ENCODE results near the gene IGFL4.
A peak's percentile ranks its signal among the peaks of the same experiment; 100 is the strongest.

Gene IGFL4

GRCh38 chr19:46040952-46041500 is at the start of gene IGFL4:
IGFL4 (minus strand) TSS chr19:46041002; CDS start chr19:46040962, 40 bp downstream.
- peak; percentile 73 for DNase-seq

GRCh38 chr19:46090444-46090843 is 49.6 kb upstream of the IGFL4 start:
- no peak for DNase-seq

- no peak for DNase-seq
Measured at GRCh38 chr19:46089432-46089831, 48.6 kb upstream of the IGFL4 start.

- DNase-seq, result no peak
Measured at GRCh38 chr19:46088101-46088500, 47.3 kb upstream of the IGFL4 start.

- DNase-seq, result no peak
Measured at GRCh38 chr19:46085888-46086287, 45.1 kb upstream of the IGFL4 start.

GRCh38 chr19:46082728-46083050 is 41.9 kb upstream of the IGFL4 start:
- no peak for DNase-seq

GRCh38 chr19:46081928-46082727 is 41.3 kb upstream of the IGFL4 start:
- peak; percentile 59 for DNase-seq

- no peak for DNase-seq
Measured at GRCh38 chr19:46080561-46080960, 39.8 kb upstream of the IGFL4 start.

GRCh38 chr19:46079576-46079975 is 38.8 kb upstream of the IGFL4 start:
- DNase-seq, result no peak

- DNase-seq, result peak; percentile 29
Measured at GRCh38 chr19:46078573-46079332, 38.0 kb upstream of the IGFL4 start.

- DNase-seq, result no peak
Measured at GRCh38 chr19:46077815-46078167, 37.0 kb upstream of the IGFL4 start.

- peak; percentile 91 for DNase-seq
Measured at GRCh38 chr19:46076951-46077814, 36.4 kb upstream of the IGFL4 start.

- no peak for DNase-seq
Measured at GRCh38 chr19:46076031-46076880, 35.5 kb upstream of the IGFL4 start.

GRCh38 chr19:46073268-46073922 is 32.6 kb upstream of the IGFL4 start:
- DNase-seq, result no peak

GRCh38 chr19:46069806-46070341 is 29.1 kb upstream of the IGFL4 start:
- no peak for DNase-seq

- DNase-seq, result no peak
Measured at GRCh38 chr19:46068345-46069258, 27.8 kb upstream of the IGFL4 start.

- no peak for DNase-seq
Measured at GRCh38 chr19:46067691-46068090, 26.9 kb upstream of the IGFL4 start.

GRCh38 chr19:46066471-46066870 is 25.7 kb upstream of the IGFL4 start:
- no peak for DNase-seq

- no peak for DNase-seq
Measured at GRCh38 chr19:46065486-46066071, 24.8 kb upstream of the IGFL4 start.

- DNase-seq, result no peak
Measured at GRCh38 chr19:46063201-46063600, 22.4 kb upstream of the IGFL4 start.

Measured in NCI-H69 (cell line).